ENCODE data around the gene SLC22A6.

SLC22A6 gene

DNA sequence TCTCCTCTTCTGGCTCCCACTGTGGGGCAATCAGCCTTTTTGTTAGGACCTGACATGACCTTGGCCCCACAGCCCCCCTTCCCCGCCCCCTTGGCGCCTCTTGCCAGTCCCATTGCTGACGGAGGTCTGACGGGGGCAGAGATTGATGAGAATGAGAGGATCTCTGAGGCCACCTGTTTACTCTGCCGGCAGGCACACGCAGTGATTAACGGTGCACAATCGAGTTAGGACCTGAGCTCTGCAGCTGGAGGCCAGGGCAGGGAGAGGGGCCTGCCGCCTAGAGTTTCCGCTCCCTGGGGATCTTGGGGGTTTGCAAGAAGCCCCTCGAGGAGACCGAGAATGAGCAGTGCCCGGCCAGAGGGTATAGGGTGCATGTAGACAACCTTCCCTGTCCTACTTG is 56.8 kb downstream of the SLC22A6 start:
- Histone ChIP-seq H3K27me3 (replicated peaks; ENCODE audit: control insufficient read depth, insufficient read depth, low read length) (peaks cover 7% of the 10 kb centered on the region), H3K4me3 (replicated peaks; ENCODE audit: low read depth, low read length) (no peak overlapping the region), H3K36me3 (ENCODE audit: control insufficient read depth, insufficient read depth, low read length) (no peaks in the 10 kb centered on the region)
- no peak for DNase-seq (ENCODE audit: extremely low read depth, insufficient read length)
- TF ChIP-seq CTCF (IDR thresholded peaks at IDR 0.05; ENCODE audit: insufficient read depth, low read length, poor library complexity, severe bottlenecking) = no peak

GRCh38 chr11:62926680-62927455 is 57.9 kb downstream of the SLC22A6 start:
- no peak overlapping the region for H3K4me3 ChIP-seq (replicated peaks; ENCODE audit: low read depth, low read length)
- DNase-seq (ENCODE audit: extremely low read depth, insufficient read length) = no peak
- peaks cover 8% of the 10 kb centered on the region for H3K27me3 ChIP-seq (replicated peaks; ENCODE audit: control insufficient read depth, insufficient read depth, low read length)
- no peaks in the 10 kb centered on the region for H3K36me3 ChIP-seq (ENCODE audit: control insufficient read depth, insufficient read depth, low read length)
- no peak for TF ChIP-seq CTCF (IDR thresholded peaks at IDR 0.05; ENCODE audit: insufficient read depth, low read length, poor library complexity, severe bottlenecking)
